Vagina (tissue), 2 donors: ENCODE measurements around the gene COG3.

Experiments
- POLR2AphosphoS5 ChIP-seq, 2 donors: sonication (generic); formaldehyde crosslinking; IDR thresholded peaks; one replicate each; pipeline ENCODE4 v1.9.0; 2017; ENCODE audit warnings: antibody characterized with exemption in 2 of 2, mild to moderate bottlenecking in 2 of 2, low read depth in 1 of 2; ENCODE audit not compliant: insufficient read depth in 1 of 2
- TF ChIP-seq, protein P1 (sequence below), 3 experiments: fragments of 450-650 bp in 2 of 3; fragments of 200-600 bp in 1 of 3; sonication (generic) in 1 of 3; IDR thresholded peaks; one replicate each; pipeline ENCODE4 v1.5.1; 2017 to 2019; ENCODE audit warnings: antibody characterized with exemption in 3 of 3, mild to moderate bottlenecking in 2 of 3, moderate library complexity in 2 of 3

DNA sequence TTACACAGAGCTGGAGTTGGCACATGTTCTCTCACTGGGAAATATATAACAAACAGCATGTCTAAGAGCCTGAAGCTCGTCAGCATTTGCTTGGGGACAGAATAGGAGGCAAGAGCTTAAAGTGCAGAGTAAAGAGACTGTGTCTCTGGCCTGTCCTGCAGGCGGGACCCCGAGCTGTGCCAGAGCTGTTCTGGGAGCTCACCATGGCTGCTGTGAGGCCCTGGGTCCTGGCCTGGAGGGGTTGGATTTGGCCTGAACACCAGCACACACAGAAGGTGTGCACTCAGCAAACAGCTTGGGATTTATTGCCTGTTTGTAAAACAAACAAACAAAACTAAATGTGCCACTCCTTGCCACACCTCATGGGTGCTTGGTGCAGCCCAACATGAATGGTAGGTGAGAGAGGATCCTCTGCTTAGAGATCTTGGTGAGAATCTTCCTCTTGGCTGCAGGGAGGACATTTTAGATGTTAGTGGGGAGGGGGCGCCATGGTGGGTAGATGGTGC, 89.9 kb downstream of the COG3 start:
- TF ChIP-seq, protein P1, sequence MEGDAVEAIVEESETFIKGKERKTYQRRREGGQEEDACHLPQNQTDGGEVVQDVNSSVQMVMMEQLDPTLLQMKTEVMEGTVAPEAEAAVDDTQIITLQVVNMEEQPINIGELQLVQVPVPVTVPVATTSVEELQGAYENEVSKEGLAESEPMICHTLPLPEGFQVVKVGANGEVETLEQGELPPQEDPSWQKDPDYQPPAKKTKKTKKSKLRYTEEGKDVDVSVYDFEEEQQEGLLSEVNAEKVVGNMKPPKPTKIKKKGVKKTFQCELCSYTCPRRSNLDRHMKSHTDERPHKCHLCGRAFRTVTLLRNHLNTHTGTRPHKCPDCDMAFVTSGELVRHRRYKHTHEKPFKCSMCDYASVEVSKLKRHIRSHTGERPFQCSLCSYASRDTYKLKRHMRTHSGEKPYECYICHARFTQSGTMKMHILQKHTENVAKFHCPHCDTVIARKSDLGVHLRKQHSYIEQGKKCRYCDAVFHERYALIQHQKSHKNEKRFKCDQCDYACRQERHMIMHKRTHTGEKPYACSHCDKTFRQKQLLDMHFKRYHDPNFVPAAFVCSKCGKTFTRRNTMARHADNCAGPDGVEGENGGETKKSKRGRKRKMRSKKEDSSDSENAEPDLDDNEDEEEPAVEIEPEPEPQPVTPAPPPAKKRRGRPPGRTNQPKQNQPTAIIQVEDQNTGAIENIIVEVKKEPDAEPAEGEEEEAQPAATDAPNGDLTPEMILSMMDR (IDR thresholded peaks at IDR 0.05) = no peak
- no peak for TF ChIP-seq POLR2AphosphoS5 (IDR thresholded peaks at IDR 0.05; ENCODE audit: insufficient read depth in 1 of 2, low read depth in 1 of 2)
